ENCODE measurements around the gene ABCC5. TPM values are rescaled to one million over a fixed set of nuclear protein-coding genes. Genes with fewer than 3 reads are reported as not detected.

The ABCC5 gene
- total and polyA plus RNA-seq, 8 donors = 2.8 to 25.9 (median 8.4) TPM

DNA sequence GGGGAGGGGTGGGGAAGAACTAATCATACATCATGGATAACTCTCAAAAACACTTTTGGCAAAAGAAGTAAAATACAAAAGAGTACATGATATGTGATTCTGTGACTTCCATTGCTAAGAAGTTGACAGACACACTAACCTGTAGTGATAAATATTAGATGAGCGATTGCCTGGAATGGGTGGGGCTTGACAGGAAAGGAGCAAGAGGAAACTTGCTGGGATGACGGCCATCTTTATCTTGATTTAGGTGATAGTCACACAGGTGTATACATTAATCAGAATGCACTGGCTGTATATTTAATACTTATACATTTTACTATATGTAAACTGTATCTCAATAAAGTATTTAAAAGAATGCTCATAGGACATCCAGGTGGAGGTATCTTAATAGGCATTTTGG, 146.1 kb downstream of the ABCC5 start:
- peaks cover 0 to 4% (median 0%) of the 10 kb centered on the region in 3 donors for H3K36me3 ChIP-seq
- no peak overlapping the region for H3K27ac ChIP-seq
- H3K9me3 ChIP-seq = no peaks in the 10 kb centered on the region
- 64 to 67% methylated on average over 2 of the region's 2 CpGs for WGBS, 2 donors
- TF ChIP-seq, protein P1, sequence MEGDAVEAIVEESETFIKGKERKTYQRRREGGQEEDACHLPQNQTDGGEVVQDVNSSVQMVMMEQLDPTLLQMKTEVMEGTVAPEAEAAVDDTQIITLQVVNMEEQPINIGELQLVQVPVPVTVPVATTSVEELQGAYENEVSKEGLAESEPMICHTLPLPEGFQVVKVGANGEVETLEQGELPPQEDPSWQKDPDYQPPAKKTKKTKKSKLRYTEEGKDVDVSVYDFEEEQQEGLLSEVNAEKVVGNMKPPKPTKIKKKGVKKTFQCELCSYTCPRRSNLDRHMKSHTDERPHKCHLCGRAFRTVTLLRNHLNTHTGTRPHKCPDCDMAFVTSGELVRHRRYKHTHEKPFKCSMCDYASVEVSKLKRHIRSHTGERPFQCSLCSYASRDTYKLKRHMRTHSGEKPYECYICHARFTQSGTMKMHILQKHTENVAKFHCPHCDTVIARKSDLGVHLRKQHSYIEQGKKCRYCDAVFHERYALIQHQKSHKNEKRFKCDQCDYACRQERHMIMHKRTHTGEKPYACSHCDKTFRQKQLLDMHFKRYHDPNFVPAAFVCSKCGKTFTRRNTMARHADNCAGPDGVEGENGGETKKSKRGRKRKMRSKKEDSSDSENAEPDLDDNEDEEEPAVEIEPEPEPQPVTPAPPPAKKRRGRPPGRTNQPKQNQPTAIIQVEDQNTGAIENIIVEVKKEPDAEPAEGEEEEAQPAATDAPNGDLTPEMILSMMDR (IDR thresholded peaks at IDR 0.05) = no peak
- peaks cover 5 to 9% (median 8%) of the 10 kb centered on the region in 3 donors for H3K4me1 ChIP-seq
- no peaks in the 10 kb centered on the region for H3K27me3 ChIP-seq
- H3K4me3 ChIP-seq = no peak overlapping the region
- DNase-seq (no peak), FAIRE-seq (no peak), ATAC-seq (no peak)
- intact Hi-C loops (cut with DNase I) = no loop called here

DNA sequence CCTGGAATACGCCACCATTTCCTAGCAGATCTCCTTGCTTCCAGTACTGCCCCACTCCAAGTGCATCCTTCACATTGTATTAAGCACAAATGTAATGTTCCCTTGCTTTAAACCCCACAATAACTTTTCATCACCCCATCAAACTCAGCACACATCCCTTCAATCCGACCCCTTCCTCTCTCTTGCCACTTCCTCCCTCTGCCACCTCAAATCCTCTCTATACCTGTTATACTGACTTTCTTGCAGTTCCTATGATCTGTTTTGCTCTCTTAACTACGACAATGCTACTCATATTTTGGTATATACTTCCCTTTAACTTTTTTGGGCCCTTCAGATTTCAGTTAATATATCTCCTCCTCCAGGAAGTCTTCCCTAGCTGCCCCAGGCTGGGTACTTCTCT, 147.1 kb downstream of the ABCC5 start:
- no peak for FAIRE-seq

More for the DNA sequence above, 147.1 kb downstream of the ABCC5 start:
- ATAC-seq (no peak), DNase-seq (no peak)
- no peaks in the 10 kb centered on the region for H3K9me3 ChIP-seq
- H3K36me3 ChIP-seq = peaks cover 0 to 14% (median 0%) of the 10 kb centered on the region in 3 donors
- TF ChIP-seq, protein P1 (IDR thresholded peaks at IDR 0.05) = no peak
- intact Hi-C loops (cut with DNase I) = no loop called here
- no peak overlapping the region for H3K4me3 ChIP-seq
- 97 to 100% methylated on average over 3 of the region's 3 CpGs for WGBS, 2 donors
- H3K27me3 ChIP-seq = no peaks in the 10 kb centered on the region
- H3K27ac ChIP-seq = no peak overlapping the region
- H3K4me1 ChIP-seq = peaks cover 5 to 9% (median 8%) of the 10 kb centered on the region in 3 donors

Small RNA genes within 50 kb of the gene (microRNA-seq; reads per million reads assigned to microRNA genes)
- 0 reads per million in 2 donors for gene MIR4448

Other genes starting within 250 kb of the ABCC5 start
- 1 to 10 TPM; 2.5 to 6.3 (median 3.7) TPM for gene MAP6D1, start 192.3 kb downstream of the ABCC5 start, total RNA-seq
- 1 to 10 TPM; 1.4 to 2.7 TPM for gene MAP6D1, start 192.3 kb downstream of the ABCC5 start, polyA plus RNA-seq
- gene PARL, start 133.0 kb downstream of the ABCC5 start, total RNA-seq = 10 to 100 TPM; 26.4 to 42.9 (median 33.6) TPM
- 10 to 100 TPM; 65.6 to 65.8 TPM for gene PARL, start 133.0 kb downstream of the ABCC5 start, polyA plus RNA-seq
- not detected for gene HTR3D, start 13.9 kb upstream of the ABCC5 start, total RNA-seq
- gene HTR3D, start 13.9 kb upstream of the ABCC5 start, polyA plus RNA-seq = not detected
- gene HTR3C, start 35.2 kb upstream of the ABCC5 start, total RNA-seq = not detected
- gene HTR3C, start 35.2 kb upstream of the ABCC5 start, polyA plus RNA-seq = under 1 TPM in 1 of 2 donors, not detected in 1; 0.09 TPM
- under 1 TPM in 1 of 6 donors, not detected in 5; 0.41 TPM for gene HTR3E, start 79.2 kb upstream of the ABCC5 start, total RNA-seq
- gene HTR3E, start 79.2 kb upstream of the ABCC5 start, polyA plus RNA-seq = not detected
- 10 to 100 TPM; 12.4 to 23.6 (median 17.1) TPM for gene EIF2B5, start 117.5 kb upstream of the ABCC5 start, total RNA-seq
- 10 to 100 TPM; 32.1 to 53.3 TPM for gene EIF2B5, start 117.5 kb upstream of the ABCC5 start, polyA plus RNA-seq
- gene DVL3, start 137.5 kb upstream of the ABCC5 start, total RNA-seq = 10 to 100 TPM; 31.0 to 44.9 (median 35.1) TPM
- gene DVL3, start 137.5 kb upstream of the ABCC5 start, polyA plus RNA-seq = 10 to 100 TPM; 47.5 to 53.8 TPM
- 100 to 1,000 TPM in 1 of 6 donors, 10 to 100 TPM in 5; 67.8 to 136 (median 81.8) TPM for gene AP2M1, start 157.0 kb upstream of the ABCC5 start, total RNA-seq
- 100 to 1,000 TPM in 1 of 2 donors, 10 to 100 TPM in 1; 69.3 to 113 TPM for gene AP2M1, start 157.0 kb upstream of the ABCC5 start, polyA plus RNA-seq
- gene ABCF3, start 168.3 kb upstream of the ABCC5 start, total RNA-seq = 10 to 100 TPM; 31.7 to 49.4 (median 37.7) TPM
- 10 to 100 TPM; 79.7 to 92.1 TPM for gene ABCF3, start 168.3 kb upstream of the ABCC5 start, polyA plus RNA-seq
- gene VWA5B2, start 211.7 kb upstream of the ABCC5 start, total RNA-seq = 1 to 10 TPM; 1.2 to 7.9 (median 4.5) TPM
- 100 to 1,000 TPM in 1 of 2 donors, 10 to 100 TPM in 1; 30.3 to 105 TPM for gene VWA5B2, start 211.7 kb upstream of the ABCC5 start, polyA plus RNA-seq
- 10 to 100 TPM; 14.1 to 25.7 (median 21.7) TPM for gene ALG3, start 231.1 kb upstream of the ABCC5 start, total RNA-seq
- gene ALG3, start 231.1 kb upstream of the ABCC5 start, polyA plus RNA-seq = 10 to 100 TPM; 26.2 to 26.5 TPM
- gene EEF1AKMT4, start 231.8 kb upstream of the ABCC5 start, total RNA-seq = 1 to 10 TPM; 1.9 to 5.3 (median 3.1) TPM
- gene EEF1AKMT4, start 231.8 kb upstream of the ABCC5 start, polyA plus RNA-seq = 1 to 10 TPM; 1.8 to 3.1 TPM
- gene CAMK2N2, start 243.7 kb upstream of the ABCC5 start, total RNA-seq = 10 to 100 TPM in 5 of 6 donors, 1 to 10 TPM in 1; 7.5 to 33.7 (median 19.4) TPM
- 10 to 100 TPM; 13.8 to 14.8 TPM for gene CAMK2N2, start 243.7 kb upstream of the ABCC5 start, polyA plus RNA-seq